NCI-H510A treated with DMSO at 0.1 percent for 48 hours (cell line): ENCODE measurements around the gene MAP2K1.

Experiments
- DNase-seq: peaks from one replicate; lab custom pipeline; 2025; lab: John Stamatoyannopoulos, UW

The MAP2K1 gene

GRCh38 chr15:66504563-66505429, 118.1 kb downstream of the MAP2K1 start, which contains the start of the genes RPL4 and ZWILCH:
TSS of gene RPL4 (minus strand) at chr15:66504855. CDS start at chr15:66504790, 65 bp downstream.
TSS of gene ZWILCH (plus strand) at chr15:66505326. CDS start at chr15:66505339, 13 bp downstream.
- DNase-seq = peak; percentile 59

GRCh38 chr15:66505430-66505811, 118.7 kb downstream of the MAP2K1 start:
- peak; percentile 45 for DNase-seq

GRCh38 chr15:66505818-66506217, 119.1 kb downstream of the MAP2K1 start:
- DNase-seq = no peak

GRCh38 chr15:66508293-66508883, 121.7 kb downstream of the MAP2K1 start:
- DNase-seq = no peak

- DNase-seq = no peak
These were observed 127.9 kb downstream of the MAP2K1 start for GRCh38 chr15:66514586-66514985.

GRCh38 chr15:66515901-66516322, 129.2 kb downstream of the MAP2K1 start:
- no peak for DNase-seq

GRCh38 chr15:66523926-66524325, 137.2 kb downstream of the MAP2K1 start:
- no peak for DNase-seq

GRCh38 chr15:66524838-66525237, 138.1 kb downstream of the MAP2K1 start:
- no peak for DNase-seq

GRCh38 chr15:66535056-66535455, 148.3 kb downstream of the MAP2K1 start:
- no peak for DNase-seq
